HG03097 (cell line): ENCODE data around the gene SLC35F4.

Experiments used
- ATAC-seq: cut with Tn5 transposase; IDR thresholded peaks from one replicate; pipeline ENCODE4 v1.9.1; 2021; ENCODE audit not compliant: unreplicated experiment, low FRiP score

The SLC35F4 gene

GRCh38 chr14:57652769-57653168 lies 213.1 kb downstream of the SLC35F4 start:
- ATAC-seq: no peak

- no peak for ATAC-seq
Measured at GRCh38 chr14:57641776-57642175, 224.1 kb downstream of the SLC35F4 start.

- ATAC-seq: no peak
Measured at GRCh38 chr14:57640036-57640435, 225.9 kb downstream of the SLC35F4 start.

DNA sequence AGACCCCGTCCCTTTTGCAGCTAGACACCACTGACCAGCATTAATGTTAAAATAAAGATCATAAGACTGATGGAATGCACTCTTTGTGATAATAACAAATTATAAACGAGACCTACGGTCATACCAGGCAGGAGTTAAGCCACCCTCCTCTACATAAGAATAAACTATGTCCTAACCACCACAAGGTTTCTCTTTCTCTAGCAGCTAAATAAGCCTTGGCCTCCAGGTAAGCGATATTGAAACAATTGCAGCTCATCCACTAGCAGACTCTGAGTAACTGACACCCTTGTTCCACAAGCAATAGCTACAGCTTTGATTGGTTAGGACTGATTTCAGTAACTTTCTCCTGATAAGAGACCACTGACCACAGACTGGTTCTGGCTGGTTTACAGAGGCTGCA lies 228.0 kb downstream of the SLC35F4 start:
- no peak for ATAC-seq

- no peak for ATAC-seq
Measured at GRCh38 chr14:57634335-57634734, 231.6 kb downstream of the SLC35F4 start.

GRCh38 chr14:57632649-57633048 lies 233.2 kb downstream of the SLC35F4 start:
- ATAC-seq: no peak

DNA sequence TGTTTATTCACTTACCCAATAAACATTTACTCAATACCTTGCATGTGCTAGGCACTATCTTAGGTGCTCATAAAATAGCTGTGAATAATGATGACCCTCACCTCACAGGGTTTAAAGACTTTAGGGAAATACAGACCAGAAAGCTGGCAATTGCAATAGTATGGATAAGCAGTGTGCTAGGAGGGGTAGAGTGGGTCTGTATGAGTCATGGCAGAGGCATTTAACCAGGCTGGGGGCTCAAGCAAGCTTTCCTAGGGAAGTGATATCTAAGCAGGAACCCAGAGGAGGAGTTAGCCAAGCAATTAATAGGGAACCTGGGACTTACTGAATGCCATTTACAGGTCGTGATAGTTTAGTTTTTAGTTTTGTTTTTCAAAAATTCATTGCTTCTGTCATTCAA lies 248.4 kb downstream of the SLC35F4 start:
- no peak for ATAC-seq

DNA sequence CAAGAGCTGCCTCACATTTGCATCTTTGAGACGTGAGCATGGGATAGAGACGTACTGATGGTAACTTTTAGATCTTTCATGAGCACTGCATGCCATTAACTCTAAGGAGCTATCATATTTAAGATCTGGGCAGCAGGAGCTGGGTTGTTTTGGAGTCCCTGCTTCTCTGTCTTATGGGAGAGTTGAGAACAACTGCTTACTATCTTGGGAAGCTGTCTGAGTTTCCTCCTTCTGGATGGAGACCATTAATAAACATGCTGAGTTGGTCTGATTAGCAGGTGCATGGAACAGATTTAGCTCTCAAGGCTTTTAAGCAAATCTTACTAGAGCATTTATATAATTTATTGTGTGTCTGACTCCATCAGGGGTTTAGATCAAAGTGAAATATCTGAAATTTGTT lies 252.9 kb downstream of the SLC35F4 start:
- ATAC-seq: no peak

DNA sequence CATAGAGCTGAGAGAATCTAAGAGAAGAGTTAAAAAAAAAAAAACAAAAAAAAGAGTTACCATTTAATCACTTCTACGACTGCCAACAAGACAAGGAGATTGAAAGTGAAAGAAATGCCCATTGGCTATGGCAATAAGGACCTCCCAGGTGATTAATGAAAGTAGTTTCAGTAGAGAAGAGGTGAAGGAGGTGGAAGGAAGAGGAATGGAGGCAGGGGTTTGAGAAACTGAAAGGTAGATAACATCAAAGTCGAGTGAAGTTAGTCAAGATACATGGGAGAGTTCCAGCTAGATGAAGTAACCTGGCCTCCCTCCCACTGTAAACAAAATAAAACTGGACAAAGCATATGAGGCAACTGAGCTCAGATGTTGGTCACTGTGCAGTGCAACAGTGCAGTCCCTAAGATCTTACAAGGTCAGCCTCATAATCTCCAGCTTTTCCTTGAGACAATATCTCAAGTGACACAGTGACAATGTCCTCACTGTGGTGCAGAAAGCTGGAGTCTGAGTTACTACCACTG lies 254.3 kb downstream of the SLC35F4 start:
- ATAC-seq: no peak

DNA sequence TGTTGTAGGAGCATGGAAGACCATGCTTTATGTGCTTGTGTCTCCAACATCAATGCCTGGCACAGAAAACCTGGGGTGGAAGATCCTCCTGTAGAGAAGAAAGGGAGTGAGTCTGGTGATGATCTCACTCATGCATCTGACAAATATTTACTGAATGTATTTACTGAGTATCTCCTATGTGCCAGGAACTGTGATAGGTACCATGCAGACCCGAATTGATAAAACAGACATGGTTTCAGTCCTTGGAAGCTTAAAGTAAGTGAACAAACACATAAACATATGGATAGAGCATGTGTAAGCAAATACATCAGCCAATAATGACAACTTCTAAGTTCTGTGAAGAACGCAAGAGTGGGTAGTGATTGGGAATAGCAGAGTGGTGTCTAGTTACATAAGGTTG lies 255.3 kb downstream of the SLC35F4 start:
- no peak for ATAC-seq

- ATAC-seq: no peak
Measured at GRCh38 chr14:57609192-57610075, 256.5 kb downstream of the SLC35F4 start.

DNA sequence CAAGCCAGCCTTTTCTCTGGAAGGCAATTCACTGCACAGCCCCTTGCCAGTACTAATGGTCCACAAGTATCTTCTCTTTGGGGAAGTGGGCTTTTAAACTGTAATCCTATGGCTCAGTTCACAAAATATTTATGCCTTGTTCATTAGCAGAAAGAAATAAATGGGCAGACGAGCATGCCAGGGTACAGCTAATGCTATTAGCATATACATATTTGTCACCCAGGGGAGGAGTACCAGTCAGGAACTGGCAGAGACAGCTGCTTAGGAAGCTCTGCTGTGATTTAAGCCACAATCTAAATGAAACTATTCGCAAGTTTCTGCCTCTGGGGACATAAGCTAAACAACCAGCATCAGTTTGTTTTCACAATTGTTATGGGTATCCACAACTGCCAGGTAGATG lies 258.8 kb downstream of the SLC35F4 start:
- ATAC-seq: no peak

DNA sequence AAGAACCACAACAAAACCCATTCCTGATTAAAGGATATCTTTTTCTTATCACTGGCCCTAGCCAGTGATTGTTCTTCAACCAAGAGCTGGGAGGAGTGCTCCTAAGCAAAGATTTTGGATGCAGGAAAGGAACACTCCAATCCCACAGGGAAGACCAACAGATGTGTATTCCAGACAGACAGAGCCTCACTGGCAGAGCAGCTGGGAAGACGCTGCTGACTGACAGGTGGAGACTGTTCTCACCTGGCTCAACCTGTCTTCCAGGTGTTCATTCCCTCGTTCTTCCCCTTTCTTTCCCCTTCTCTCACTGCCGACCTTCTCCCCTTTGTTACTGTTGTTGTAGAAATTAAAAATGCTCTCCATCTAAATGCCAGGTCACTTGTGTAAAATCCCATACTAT lies 282.5 kb downstream of the SLC35F4 start:
- no peak for ATAC-seq

- no peak for ATAC-seq
Measured at GRCh38 chr14:57582746-57583145, 283.1 kb downstream of the SLC35F4 start.

GRCh38 chr14:57578801-57579200 lies 287.1 kb downstream of the SLC35F4 start:
- ATAC-seq: no peak

DNA sequence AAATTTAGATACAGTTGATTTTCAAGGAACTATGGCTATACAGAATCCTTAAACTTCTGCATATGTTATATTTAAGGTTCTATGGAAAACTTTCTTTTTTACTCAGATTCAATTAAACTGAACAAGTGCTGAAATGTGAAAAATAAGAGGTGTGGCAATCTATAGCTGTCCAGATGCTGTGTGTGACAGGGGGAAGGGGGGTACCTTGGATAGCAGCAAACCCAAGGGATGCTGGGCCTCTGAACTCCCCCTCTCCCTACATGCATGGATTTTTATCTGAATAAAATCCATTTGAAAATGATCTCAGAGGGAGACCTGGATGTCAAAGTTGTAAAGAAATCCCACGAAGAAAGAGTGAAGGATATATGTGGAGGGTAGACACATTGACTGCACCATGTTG lies 289.4 kb downstream of the SLC35F4 start:
- ATAC-seq: no peak

DNA sequence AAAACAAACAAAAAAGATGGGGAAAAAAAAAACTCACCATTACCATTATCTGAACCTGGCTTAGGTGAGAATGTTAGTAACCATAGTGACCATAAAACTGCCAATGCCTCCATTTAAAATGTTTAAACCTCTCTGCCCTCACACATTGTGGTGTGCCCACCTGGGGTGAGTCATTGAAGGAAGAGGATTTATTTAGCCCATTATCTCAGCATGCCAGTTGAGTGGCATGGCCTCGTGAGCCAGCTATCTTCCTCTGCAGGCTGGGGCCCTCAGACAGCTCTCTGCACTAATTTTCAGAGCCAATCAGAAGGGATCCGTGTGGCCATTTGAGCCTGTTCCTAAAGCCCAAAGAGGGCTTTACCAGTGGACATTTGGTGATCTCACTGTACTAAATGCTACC lies 290.4 kb downstream of the SLC35F4 start:
- ATAC-seq: no peak

DNA sequence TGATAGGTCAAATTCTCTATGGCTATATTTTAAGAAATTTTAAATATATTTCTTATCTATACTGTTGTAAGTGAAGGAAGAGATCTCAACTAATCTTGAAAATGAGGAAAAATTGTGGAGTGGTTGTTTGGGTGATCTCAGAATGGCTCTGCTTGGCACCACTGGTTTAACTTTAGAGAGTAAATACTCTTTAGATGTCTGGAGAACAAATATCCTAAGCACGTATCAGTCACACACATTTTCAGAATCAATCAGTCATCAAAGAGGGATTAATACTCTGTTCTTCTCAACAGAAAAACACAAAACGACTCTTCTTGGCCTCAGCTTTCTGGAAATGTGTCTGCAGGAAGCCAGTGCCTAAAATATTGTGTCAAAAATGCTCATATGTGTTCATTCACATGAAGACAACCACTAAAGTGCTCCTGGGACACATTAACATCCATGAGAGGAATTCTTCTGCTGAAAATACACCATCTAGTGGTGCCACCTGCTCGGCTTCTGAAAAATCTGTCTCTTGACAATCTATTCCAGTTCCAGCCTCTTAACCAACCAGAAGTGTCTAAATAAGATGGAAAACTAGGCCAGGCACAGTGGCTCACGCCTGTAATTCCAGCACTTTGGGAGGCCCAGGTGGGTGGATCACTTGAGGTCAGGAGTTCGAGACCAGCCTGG lies 291.1 kb downstream of the SLC35F4 start:
- ATAC-seq: no peak

- ATAC-seq: no peak
Measured at GRCh38 chr14:57573173-57573572, 292.7 kb downstream of the SLC35F4 start.

DNA sequence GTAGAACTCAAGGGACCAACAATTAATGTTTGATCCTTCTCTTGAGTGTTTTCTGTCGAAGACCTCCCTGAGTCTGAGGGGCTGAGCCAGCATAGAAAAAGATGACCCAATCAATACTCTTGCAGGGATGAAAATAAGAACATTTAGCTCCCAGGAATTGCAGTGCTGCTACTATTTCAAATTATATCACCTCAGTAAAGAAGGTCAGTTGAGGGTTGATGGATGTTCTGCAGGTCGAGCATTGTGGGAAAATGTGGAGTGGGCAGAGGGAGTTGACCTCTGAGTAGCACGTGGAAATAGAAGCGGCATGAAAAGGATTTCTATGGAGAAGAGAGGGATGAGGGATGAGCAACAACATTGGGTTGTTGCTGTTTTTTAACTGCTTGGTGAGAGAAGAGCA lies 297.3 kb downstream of the SLC35F4 start:
- no peak for ATAC-seq

- no peak for ATAC-seq
Measured at GRCh38 chr14:57567220-57567619, 298.7 kb downstream of the SLC35F4 start.

DNA sequence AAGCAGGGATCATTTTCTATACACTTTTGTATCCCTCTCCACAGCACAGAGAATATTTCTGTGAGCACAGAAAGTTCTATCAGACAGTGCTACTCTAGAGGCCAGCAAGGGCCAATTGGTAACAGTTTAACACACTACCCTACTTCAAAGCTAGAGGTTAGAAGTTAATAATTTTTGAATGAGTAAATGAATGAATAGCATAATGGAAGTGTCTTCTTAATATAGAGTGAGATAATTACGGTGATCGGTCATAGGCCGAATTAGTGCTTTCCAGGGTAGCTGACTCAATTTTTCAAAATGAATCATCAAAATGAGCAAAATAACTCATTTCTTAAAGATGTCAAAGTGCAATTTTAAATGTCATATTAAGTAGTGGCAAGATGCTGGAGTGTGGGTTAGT lies 305.2 kb downstream of the SLC35F4 start:
- peak; percentile 87 for ATAC-seq
